Measurements from ENCODE around the gene ANKRD17. TPM values are rescaled to one million over a fixed set of nuclear protein-coding genes. Genes with fewer than 3 reads are reported as not detected.

Gene ANKRD17
- total RNA-seq, 1 experiment from 2014 or later = 17.6 TPM

GRCh38 chr4:73055241-73055897 is 203.2 kb downstream of the ANKRD17 start:
- no peak for DNase-seq (ENCODE audit: low spot score)

DNA sequence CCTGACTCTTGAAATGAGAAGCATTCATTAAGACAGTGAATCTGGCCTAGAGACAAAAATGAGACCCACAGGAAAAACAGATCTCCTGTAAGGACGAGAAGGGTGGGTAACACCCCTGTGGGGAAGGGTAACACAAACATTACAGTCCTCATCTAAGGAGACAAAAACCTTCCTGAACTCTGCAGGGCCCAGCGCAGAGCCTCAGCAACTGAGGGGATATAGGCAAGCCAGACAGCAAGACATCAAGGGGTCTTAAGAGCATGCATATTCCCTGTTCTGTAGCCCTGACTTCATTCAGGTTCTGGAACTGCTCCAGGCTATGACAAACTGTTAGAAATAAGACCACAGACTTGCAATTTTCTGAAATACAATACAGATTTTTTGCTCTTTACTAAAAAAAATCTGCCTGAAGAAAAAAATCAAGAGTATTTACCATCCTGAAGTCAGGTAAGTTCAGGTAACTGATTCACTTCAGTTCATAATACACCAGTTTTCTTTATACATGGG is 204.6 kb downstream of the ANKRD17 start:
- no peak for DNase-seq (ENCODE audit: low spot score)

GRCh38 chr4:73053076-73053475 is 205.5 kb downstream of the ANKRD17 start:
- DNase-seq (ENCODE audit: low spot score) = no peak

GRCh38 chr4:73051625-73052024 is 207.0 kb downstream of the ANKRD17 start:
- no peak for DNase-seq (ENCODE audit: low spot score)

GRCh38 chr4:73045879-73046278 is 212.7 kb downstream of the ANKRD17 start:
- no peak for DNase-seq (ENCODE audit: low spot score)

- DNase-seq (ENCODE audit: low spot score) = no peak
These were observed 221.5 kb downstream of the ANKRD17 start for GRCh38 chr4:73037057-73037456.

- DNase-seq (ENCODE audit: low spot score) = no peak
These were observed 222.5 kb downstream of the ANKRD17 start for GRCh38 chr4:73036123-73036522.

- no peak for DNase-seq (ENCODE audit: low spot score)
These were observed 223.7 kb downstream of the ANKRD17 start for GRCh38 chr4:73034896-73035295.

- no peak for DNase-seq (ENCODE audit: low spot score)
These were observed 230.0 kb downstream of the ANKRD17 start for GRCh38 chr4:73028621-73029020.

Other genes with a start within 250 kb of the ANKRD17 start
- gene COX18, start 189.1 kb downstream of the ANKRD17 start, total RNA-seq (2014; rRNA removed; shearing (Covaris generic)) = 21.8 and 22.8 TPM in 2 replicates
- not detected in 2 replicates for gene ALB, start 145.5 kb upstream of the ANKRD17 start, total RNA-seq (2014; rRNA removed; shearing (Covaris generic))
- 0.84 TPM in 1 of 2 replicates, not detected in the other for gene AFP, start 177.4 kb upstream of the ANKRD17 start, total RNA-seq (2014; rRNA removed; shearing (Covaris generic))
- not detected in 2 replicates for gene AFM, start 222.9 kb upstream of the ANKRD17 start, total RNA-seq (2014; rRNA removed; shearing (Covaris generic))

All from A172 (cell line).